ENCODE measurements around the gene STAB1. TPM values are rescaled to one million over a fixed set of nuclear protein-coding genes. Genes with fewer than 3 reads are reported as not detected.
A peak's percentile ranks its signal among the peaks of the same experiment; 100 is the strongest.

The STAB1 gene
- total and polyA plus RNA-seq, 2 of the 13 experiments (the other 11 are each of a cell fraction or from before 2014, with no cell fraction given): 0.09 to 0.34 TPM

- TF ChIP-seq ZNF263 (CRISPR knock-in tag; IDR thresholded peaks at IDR 0.05) (peak; percentile 65), CAMTA2 (CRISPR knock-in tag; IDR thresholded peaks at IDR 0.05; ENCODE audit: borderline replicate concordance) (no peak), ZNF629 (CRISPR knock-in tag; conservative IDR thresholded peaks at IDR 0.05) (no peak), ZNF121 (CRISPR knock-in tag; IDR thresholded peaks at IDR 0.05) (peak; percentile 35; the same call in 1 of the 2 replicates), ZSCAN20 (CRISPR knock-in tag; IDR thresholded peaks at IDR 0.05; ENCODE audit: borderline replicate concordance) (no peak), ZNF678 (CRISPR knock-in tag; IDR thresholded peaks at IDR 0.05) (no peak), REL (CRISPR knock-in tag; conservative IDR thresholded peaks at IDR 0.05) (no peak), ERF (CRISPR knock-in tag; IDR thresholded peaks at IDR 0.05) (no peak), MIXL1 (CRISPR knock-in tag; IDR thresholded peaks at IDR 0.05) (no peak), REPIN1 (CRISPR knock-in tag; IDR thresholded peaks at IDR 0.05; ENCODE audit: borderline replicate concordance, low read depth) (no peak)
These were observed 40.4 kb downstream of the STAB1 start (continued) for GRCh38 chr3:52535411-52536111.

DNA sequence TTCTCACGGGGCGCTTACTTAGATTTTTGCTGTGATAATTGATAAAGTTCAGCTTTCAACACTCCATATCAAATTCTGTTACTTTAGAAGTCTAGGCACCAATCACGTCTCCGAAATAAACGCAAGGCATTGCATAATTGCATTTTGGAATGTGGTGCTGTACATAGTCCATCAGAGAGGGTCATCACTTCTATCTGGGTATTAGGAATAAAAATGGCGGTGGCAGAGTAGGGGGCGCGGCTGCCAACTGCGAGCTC is 40.9 kb downstream of the STAB1 start:
- H3K9me3 ChIP-seq (ENCODE audit: low read length): no peaks in the 10 kb centered on the region
- peaks cover 17% of the 10 kb centered on the region for H4K20me1 ChIP-seq (ENCODE audit: insufficient read depth, low read length)
- no peak for ATAC-seq
- peak overlapping the region; percentile 1 to 87 (median 35); a peak in 2 of 6 replicates for H3K4me3 ChIP-seq (replicated peaks in 1 of 3; ENCODE audit: insufficient read depth in 1 of 3, low read depth in 2 of 3, low read length in 3 of 3)
- H3K27ac ChIP-seq (ENCODE audit: extremely low read length, insufficient read depth, low read length): peak overlapping the region; percentile 85
- H3K27me3 ChIP-seq (ENCODE audit: control insufficient read depth in 1 of 2, insufficient read depth in 2 of 2, low read length in 2 of 2): no peaks in the 10 kb centered on the region; a peak in 1 of 5 replicates
- peak overlapping the region; percentile 84 for H3K4me2 ChIP-seq (ENCODE audit: low read depth, low read length)
- H3K4me1 ChIP-seq (ENCODE audit: insufficient read depth, low read length): peaks cover 65% of the 10 kb centered on the region
- intact Hi-C loops (cut with micrococcal nuclease; ENCODE audit: unreplicated experiment) (no loop called here), in situ Hi-C loops (cut with HindIII; ENCODE audit: extremely low pct_ligation_motif_present, low pct_unique_long_range_greater_than_20kb) (no loop called here)
- ChIA-PET CTCF (ENCODE audit: low intra/inter-chr PET ratio, low total read pairs) (no interaction called here), POLR2A (interaction anchor here (0.7 to 1.1 kb wide), 13 partner anchors 9 to 298 kb away, joined by 3 to 13 read pairs (median 4); partner anchors contain the start of gene TWF2)
- peak overlapping the region; percentile 48; the same call in 1 of the 2 replicates for H3K9ac ChIP-seq (ENCODE audit: insufficient read depth, low read depth, low read length)
- H2AFZ ChIP-seq (ENCODE audit: low read length): no peak overlapping the region
- peaks cover 0 to 10% of the 10 kb centered on the region in 2 experiments; a peak in 3 of 5 replicates for H3K36me3 ChIP-seq (replicated peaks in 1 of 2; ENCODE audit: control insufficient read depth in 1 of 2, insufficient read depth in 2 of 2, low read length in 2 of 2)
- no peak for FAIRE-seq
- BruUV-seq (replicated peaks): no TSS peak
- peaks cover 64% of the 10 kb centered on the region for H3K79me2 ChIP-seq (ENCODE audit: insufficient read depth, low read length)
- 10% methylated on average over 9 of the region's 9 CpGs for WGBS (ENCODE audit: low lambda C conversion rate)
- DNase-seq (ENCODE audit: low spot score): no peak
- TF ChIP-seq, protein P1, sequence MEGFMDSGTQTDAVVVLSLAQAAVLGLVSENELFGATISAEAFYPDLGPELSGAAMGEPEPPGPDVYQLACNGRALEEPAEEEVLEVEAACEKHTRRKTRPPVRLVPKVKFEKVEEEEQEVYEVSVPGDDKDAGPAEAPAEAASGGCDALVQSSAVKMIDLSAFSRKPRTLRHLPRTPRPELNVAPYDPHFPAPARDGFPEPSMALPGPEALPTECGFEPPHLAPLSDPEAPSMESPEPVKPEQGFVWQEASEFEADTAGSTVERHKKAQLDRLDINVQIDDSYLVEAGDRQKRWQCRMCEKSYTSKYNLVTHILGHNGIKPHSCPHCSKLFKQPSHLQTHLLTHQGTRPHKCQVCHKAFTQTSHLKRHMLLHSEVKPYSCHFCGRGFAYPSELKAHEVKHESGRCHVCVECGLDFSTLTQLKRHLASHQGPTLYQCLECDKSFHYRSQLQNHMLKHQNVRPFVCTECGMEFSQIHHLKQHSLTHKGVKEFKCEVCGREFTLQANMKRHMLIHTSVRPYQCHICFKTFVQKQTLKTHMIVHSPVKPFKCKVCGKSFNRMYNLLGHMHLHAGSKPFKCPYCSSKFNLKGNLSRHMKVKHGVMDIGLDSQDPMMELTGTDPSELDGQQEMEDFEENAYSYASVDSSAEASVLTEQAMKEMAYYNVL (CRISPR knock-in tag; IDR thresholded peaks at IDR 0.05; ENCODE audit: borderline replicate concordance): 0 out of 2 replicates have a peak, but pooled peaks have one; percentile 50
- TF ChIP-seq CEBPG (CRISPR knock-in tag; IDR thresholded peaks at IDR 0.05) (peak; percentile 55), MIER3 (CRISPR knock-in tag; IDR thresholded peaks at IDR 0.05; ENCODE audit: borderline replicate concordance) (no peak), CEBPB (IDR thresholded peaks at IDR 0.05; ENCODE audit: borderline replicate concordance, low read depth, low read length) (peak; percentile 61), GFI1 (CRISPR knock-in tag; IDR thresholded peaks at IDR 0.05; ENCODE audit: borderline replicate concordance) (peak; percentile 42; the same call in 1 of the 2 replicates), MBNL3 (CRISPR knock-in tag; conservative IDR thresholded peaks at IDR 0.05) (no peak), PRDM15 (CRISPR knock-in tag; IDR thresholded peaks at IDR 0.05) (no peak), MIXL1 (CRISPR knock-in tag; IDR thresholded peaks at IDR 0.05) (no peak), ZNF3 (CRISPR knock-in tag; IDR thresholded peaks at IDR 0.05) (0 out of 2 replicates have a peak, but pooled peaks have one; percentile 7), ZKSCAN8 (CRISPR knock-in tag; IDR thresholded peaks at IDR 0.05; ENCODE audit: borderline replicate concordance) (no peak)

Measured in HepG2 (cell line).